A549 (cell line): ENCODE measurements around the gene NSG2. TPM values are rescaled to one million over a fixed set of nuclear protein-coding genes. Genes with fewer than 3 reads are reported as not detected.

Source experiments
- ATAC-seq, 2 experiments: fragments of 200-7000 bp in 1 of 2; fragments of >200 bp in 1 of 2; cut with Nextera tagmentation in 1 of 2; cut with Tn5 transposase in 1 of 2; 3 replicates each; pipeline versions ENCODE4 v1.8.0 to v1.9.1; 2018 to 2020; ENCODE audit warnings: mild to moderate bottlenecking in 1 of 2, moderate library complexity in 1 of 2
- CTCF ChIA-PET: fragments of 300-600 bp; sonication (Branson Sonifier 250); formaldehyde crosslinking; extraction: SDS; loops from one replicate; lab custom pipeline; 2021; ENCODE audit warnings: antibody characterized with exemption, inconsistent platforms; lab: Yijun Ruan, JAX
- POLR2A ChIA-PET: fragments of 350-600 bp; formaldehyde crosslinking; extraction: SDS; loops from one replicate; lab custom pipeline; 2021; ENCODE audit warnings: antibody characterized with exemption, inconsistent platforms; lab: Yijun Ruan, JAX
- DNase-seq, 2 experiments: peaks; one replicate each; pipeline versions ENCODE4 v3.0.0 to v3.0.0-alpha.2; 2011 to 2016; ENCODE audit warnings: low read depth in 1 of 2, low spot score in 1 of 2
- FAIRE-seq: peaks from 2 replicates; lab custom pipeline; 2011; peaks lifted over from hg19 to GRCh38; lab: Jason Lieb, UNC
- H3K27ac ChIP-seq, 2 experiments: fragments of >200 bp; sonication (Bioruptor Twin); formaldehyde crosslinking; 3 replicates each; pipeline ENCODE4 v1.5.1; 2016 to 2017
- H3K4me1 ChIP-seq: fragments of >200 bp; sonication (Bioruptor Twin); formaldehyde crosslinking; 3 replicates; pipeline ENCODE4 v1.6.1; 2016
- H3K4me2 ChIP-seq: fragments of >200 bp; sonication (Bioruptor Twin); formaldehyde crosslinking; 3 replicates; pipeline ENCODE4 v1.6.1; 2016
- H3K4me3 ChIP-seq: fragments of >200 bp; sonication (Bioruptor Twin); formaldehyde crosslinking; 3 replicates; pipeline ENCODE4 v1.5.1; 2016
- H3K9me3 ChIP-seq: fragments of >200 bp; sonication (Bioruptor Twin); formaldehyde crosslinking; 3 replicates; pipeline ENCODE4 v1.6.1; 2016
- CBX8 ChIP-seq: fragments of 200-600 bp; sonication (generic); IDR thresholded peaks from 2 replicates; pipeline ENCODE4 v1.6.1; 2016
- CEBPB ChIP-seq, 2 experiments: fragments of >200 bp in 1 of 2; sonication (Bioruptor Twin) in 1 of 2; formaldehyde crosslinking in 1 of 2; IDR thresholded peaks; 2 replicates each; pipeline ENCODE4 v1.6.1; 2012 to 2016
- CHD2 ChIP-seq: fragments of 150-350 bp; IDR thresholded peaks from 2 replicates; pipeline ENCODE4 v1.6.1; 2014; ENCODE audit warnings: low read length; ENCODE audit not compliant: partially characterized antibody
- CTCF ChIP-seq: fragments of >200 bp; sonication (Bioruptor Twin); formaldehyde crosslinking; IDR thresholded peaks from 3 replicates; pipeline ENCODE4 v1.5.1; 2016
- E2F6 ChIP-seq: IDR thresholded peaks from 2 replicates; pipeline ENCODE4 v1.6.1; 2012; ENCODE audit warnings: low read depth, borderline replicate concordance
- EHF ChIP-seq: fragments of 250-450 bp; sonication (Bioruptor Pico); IDR thresholded peaks from 2 replicates; pipeline ENCODE4 v1.5.0; 2020; ENCODE audit warnings: mild to moderate bottlenecking
- EP300 ChIP-seq, 2 experiments: fragments of >200 bp; sonication (Bioruptor Twin); formaldehyde crosslinking; IDR thresholded peaks; 2 replicates in 1 of 2; 3 replicates in 1 of 2; pipeline ENCODE4 v1.6.1; 2016 to 2017
- ESRRA ChIP-seq: fragments of 150-350 bp; IDR thresholded peaks from 2 replicates; pipeline ENCODE4 v1.6.1; 2014; ENCODE audit warnings: mild to moderate bottlenecking, low read length, borderline replicate concordance
- FOSB ChIP-seq: fragments of 250-450 bp; sonication (Bioruptor Pico); IDR thresholded peaks from 2 replicates; pipeline ENCODE4 v1.5.0; 2020; ENCODE audit warnings: mild to moderate bottlenecking, moderate library complexity
- GATA3 ChIP-seq: IDR thresholded peaks from 2 replicates; pipeline ENCODE4 v1.6.1; 2012; ENCODE audit warnings: borderline replicate concordance
- HOXB13 ChIP-seq: fragments of 250-450 bp; sonication (Bioruptor Pico); IDR thresholded peaks from 2 replicates; pipeline ENCODE4 v1.5.0; 2020; ENCODE audit warnings: low read depth, mild to moderate bottlenecking, moderate library complexity
- HOXB5 ChIP-seq: fragments of 250-450 bp; sonication (Bioruptor Pico); IDR thresholded peaks from 2 replicates; pipeline ENCODE4 v1.5.0; 2020; ENCODE audit warnings: mild to moderate bottlenecking, moderate library complexity
- JUN ChIP-seq, 2 experiments: fragments of >200 bp; sonication (Bioruptor Twin); formaldehyde crosslinking; IDR thresholded peaks; 2 replicates in 1 of 2; 3 replicates in 1 of 2; pipeline ENCODE4 v1.6.1; 2016 to 2017
- MAFK ChIP-seq: fragments of 450-650 bp; IDR thresholded peaks from 2 replicates; pipeline ENCODE4 v1.6.1; 2014; ENCODE audit not compliant: partially characterized antibody
- MAX ChIP-seq: IDR thresholded peaks from 2 replicates; pipeline ENCODE4 v1.6.1; 2012
- MYC ChIP-seq: IDR thresholded peaks from 2 replicates; pipeline ENCODE4 v1.6.1; 2012; ENCODE audit warnings: mild to moderate bottlenecking, inconsistent platforms, low read length, improper control_type of control experiment, borderline replicate concordance
- NR3C1 ChIP-seq: fragments of >200 bp; sonication (Bioruptor Twin); formaldehyde crosslinking; IDR thresholded peaks from 3 replicates; pipeline ENCODE4 v1.6.1; 2017
- POLR2A ChIP-seq: IDR thresholded peaks from 2 replicates; pipeline ENCODE4 v1.6.1; 2012; ENCODE audit warnings: mild to moderate bottlenecking, low read length
- RAD21 ChIP-seq, 2 experiments: fragments of >200 bp in 1 of 2; sonication (Bioruptor Twin) in 1 of 2; formaldehyde crosslinking in 1 of 2; IDR thresholded peaks in 1 of 2; conservative IDR thresholded peaks in 1 of 2; 2 replicates in 1 of 2; 3 replicates in 1 of 2; pipeline ENCODE4 v1.6.1; 2012 to 2018; ENCODE audit warnings: inconsistent platforms in 1 of 2
- RARB ChIP-seq: fragments of 250-450 bp; sonication (Bioruptor Pico); IDR thresholded peaks from 2 replicates; pipeline ENCODE4 v1.8.0; 2021; ENCODE audit warnings: mild to moderate bottlenecking, moderate library complexity
- RFX5 ChIP-seq: fragments of 450-650 bp; IDR thresholded peaks from 2 replicates; pipeline ENCODE4 v1.7.1; 2014; ENCODE audit warnings: antibody characterized with exemption, mild to moderate bottlenecking, moderate library complexity
- RNF2 ChIP-seq: fragments of 200-600 bp; sonication (generic); IDR thresholded peaks from 2 replicates; pipeline ENCODE4 v1.6.1; 2016; ENCODE audit warnings: low read depth, mild to moderate bottlenecking, antibody characterized with exemption, moderate library complexity, borderline replicate concordance
- SMC3 ChIP-seq: fragments of >200 bp; sonication (Bioruptor Twin); formaldehyde crosslinking; IDR thresholded peaks from 3 replicates; pipeline ENCODE4 v1.6.1; 2018; ENCODE audit warnings: inconsistent platforms
- USF2 ChIP-seq: fragments of 450-650 bp; IDR thresholded peaks from 2 replicates; pipeline ENCODE4 v1.6.1; 2014; ENCODE audit warnings: antibody characterized with exemption
- ZNF302 ChIP-seq: fragments of 250-450 bp; sonication (Bioruptor Pico); IDR thresholded peaks from 2 replicates; pipeline ENCODE4 v1.9.0; 2021; ENCODE audit warnings: inconsistent platforms, mild to moderate bottlenecking, moderate library complexity
- ZSCAN20 ChIP-seq: fragments of 250-450 bp; sonication (Bioruptor Pico); IDR thresholded peaks from 2 replicates; pipeline ENCODE4 v1.8.0; 2022; ENCODE audit warnings: mild to moderate bottlenecking, moderate library complexity
- WGBS: methylation state at CpG from one replicate; pipeline ENCODE4 v1.1.6; 2017; ENCODE audit errors: missing lambda C conversion rate; 5-methylcytosine and 5-hydroxymethylcytosine counted together
- polyA plus RNA-seq, 4 experiments: library from polyadenylated mRNA; depleted of rRNA in 3 of 4; stranded (reverse); fragments of >200 nt; fragmentation: RNase III in 1 of 4; extraction: RNeasy Plus Mini Kit Qiagen cat#74134 plus additional on column Dnase treatment in 1 of 4; gene quantifications; 2 replicates in 3 of 4; 3 replicates in 1 of 4; pipeline ENCODE4 v1.2.3, GENCODE V29; 2011 to 2017

NSG2 gene
- polyA plus RNA-seq, 2 of the 4 experiments (the other 2 are of a cell fraction) = 0.06 TPM; not detected in 1

GRCh38 chr5:174008922-174009321, 36.6 kb upstream of the NSG2 start:
- ChIA-PET CTCF (interaction anchor here (0.6 kb wide), 1 partner anchor 583 kb away, joined by 3 read pairs; no protein-coding TSS in a partner anchor), POLR2A (no interaction called here)
- no peaks in the 10 kb centered on the region for H3K9me3 ChIP-seq
- no peak overlapping the region for H3K4me3 ChIP-seq
- H3K4me1 ChIP-seq = no peaks in the 10 kb centered on the region
- FAIRE-seq (no peak), DNase-seq (no peak), ATAC-seq (peak; percentile 54 to 67; a peak in 4 of 6 replicates)
- H3K27ac ChIP-seq = no peak overlapping the region
- no peak overlapping the region for H3K4me2 ChIP-seq
- WGBS = 52% methylated on average over 5 of the region's 5 CpGs
- TF ChIP-seq POLR2A (no peak), EHF (CRISPR knock-in tag) (no peak), RARB (CRISPR knock-in tag) (no peak), MYC (no peak), MAX (no peak), ESRRA (no peak), E2F6 (no peak), ZSCAN20 (CRISPR knock-in tag) (no peak), EP300 (IDR thresholded peaks at IDR 0.05) (no peak), CHD2 (no peak), FOSB (CRISPR knock-in tag) (no peak), NR3C1 (no peak), RFX5 (no peak), SMC3 (no peak)

GRCh38 chr5:174010365-174010764, 35.1 kb upstream of the NSG2 start:
- no peaks in the 10 kb centered on the region for H3K9me3 ChIP-seq
- no peak overlapping the region for H3K27ac ChIP-seq
- ChIA-PET CTCF (interaction anchor here (0.8 to 1.0 kb wide), 2 partner anchors 35 to 37 kb away, joined by 3 read pairs; partner anchors contain the start of gene NSG2), POLR2A (no interaction called here)
- FAIRE-seq = no peak
- DNase-seq = no peak
- no peak for ATAC-seq
- 40% methylated on average over 1 of the region's 1 CpG for WGBS
- H3K4me2 ChIP-seq = no peak overlapping the region
- TF ChIP-seq ZNF302 (CRISPR knock-in tag) (no peak), RNF2 (no peak), ZSCAN20 (CRISPR knock-in tag) (no peak), JUN (IDR thresholded peaks at IDR 0.05) (no peak), GATA3 (no peak), CBX8 (no peak), HOXB13 (CRISPR knock-in tag) (no peak), MAFK (no peak), HOXB5 (CRISPR knock-in tag) (no peak), RAD21 (conservative IDR thresholded peaks at IDR 0.05 in 1 of 2, IDR thresholded peaks at IDR 0.05 in 1 of 2) (no peak), MYC (no peak), EP300 (IDR thresholded peaks at IDR 0.05) (no peak), USF2 (no peak), CEBPB (IDR thresholded peaks at IDR 0.05) (no peak), CTCF (no peak)
- no peaks in the 10 kb centered on the region for H3K4me1 ChIP-seq
- no peak overlapping the region for H3K4me3 ChIP-seq
